NCI-H1436 (cell line): ENCODE results near the gene MYH11.
"Not testable (repeated sequence)": the region's sequence is repeated elsewhere in the genome, so short reads cannot be mapped to it uniquely, and the experiment has no call there.

ENCODE experiments used
- DNase-seq: peaks from one replicate; lab custom pipeline; 2025; lab: John Stamatoyannopoulos, UW

The MYH11 gene

GRCh38 chr16:15667091-15667742, 189.6 kb downstream of the MYH11 start:
- no peak for DNase-seq

GRCh38 chr16:15665107-15665506, 191.7 kb downstream of the MYH11 start:
- DNase-seq = no peak

GRCh38 chr16:15660203-15660601, 196.6 kb downstream of the MYH11 start:
- DNase-seq = no peak

GRCh38 chr16:15658556-15658955, 198.3 kb downstream of the MYH11 start:
- no peak for DNase-seq

GRCh38 chr16:15658149-15658548, 198.7 kb downstream of the MYH11 start:
- no peak for DNase-seq

GRCh38 chr16:15655561-15655960, 201.3 kb downstream of the MYH11 start:
- not testable (repeated sequence) for DNase-seq

- DNase-seq = no peak
Measured at GRCh38 chr16:15654591-15654990, 202.2 kb downstream of the MYH11 start.

GRCh38 chr16:15653227-15653626, 203.6 kb downstream of the MYH11 start:
- no peak for DNase-seq
